BE2C (cell line): Measurements from ENCODE around the gene TMEM156.
"Not testable (repeated sequence)": the region's sequence is repeated elsewhere in the genome, so short reads cannot be mapped to it uniquely, and the experiment has no call there.

Experiments
- DNase-seq: peaks from one replicate; pipeline ENCODE4 v3.0.0-alpha.2; 2020
- H3K27me3 ChIP-seq: fragments of 250-450 bp; sonication (Bioruptor Pico); 2 replicates; pipeline ENCODE4 v1.5.1; 2020; ENCODE audit warnings: mild to moderate bottlenecking
- H3K36me3 ChIP-seq: fragments of 250-450 bp; sonication (Bioruptor Pico); 2 replicates; pipeline ENCODE4 v1.5.1; 2020; ENCODE audit warnings: mild to moderate bottlenecking
- H3K4me1 ChIP-seq: fragments of 250-450 bp; sonication (Bioruptor Pico); 2 replicates; pipeline ENCODE4 v1.5.1; 2020
- H3K4me3 ChIP-seq: 2 replicates; pipeline ENCODE4 v1.5.1; 2011; ENCODE audit warnings: low read depth, low read length
- H3K9me3 ChIP-seq: fragments of 250-450 bp; sonication (Bioruptor Pico); 2 replicates; pipeline ENCODE4 v1.5.1; 2020
- TF ChIP-seq, protein P1 (sequence below): IDR thresholded peaks from 2 replicates; pipeline ENCODE4 v1.5.1; 2012; ENCODE audit warnings: mild to moderate bottlenecking, low read depth, low read length

Gene TMEM156

DNA sequence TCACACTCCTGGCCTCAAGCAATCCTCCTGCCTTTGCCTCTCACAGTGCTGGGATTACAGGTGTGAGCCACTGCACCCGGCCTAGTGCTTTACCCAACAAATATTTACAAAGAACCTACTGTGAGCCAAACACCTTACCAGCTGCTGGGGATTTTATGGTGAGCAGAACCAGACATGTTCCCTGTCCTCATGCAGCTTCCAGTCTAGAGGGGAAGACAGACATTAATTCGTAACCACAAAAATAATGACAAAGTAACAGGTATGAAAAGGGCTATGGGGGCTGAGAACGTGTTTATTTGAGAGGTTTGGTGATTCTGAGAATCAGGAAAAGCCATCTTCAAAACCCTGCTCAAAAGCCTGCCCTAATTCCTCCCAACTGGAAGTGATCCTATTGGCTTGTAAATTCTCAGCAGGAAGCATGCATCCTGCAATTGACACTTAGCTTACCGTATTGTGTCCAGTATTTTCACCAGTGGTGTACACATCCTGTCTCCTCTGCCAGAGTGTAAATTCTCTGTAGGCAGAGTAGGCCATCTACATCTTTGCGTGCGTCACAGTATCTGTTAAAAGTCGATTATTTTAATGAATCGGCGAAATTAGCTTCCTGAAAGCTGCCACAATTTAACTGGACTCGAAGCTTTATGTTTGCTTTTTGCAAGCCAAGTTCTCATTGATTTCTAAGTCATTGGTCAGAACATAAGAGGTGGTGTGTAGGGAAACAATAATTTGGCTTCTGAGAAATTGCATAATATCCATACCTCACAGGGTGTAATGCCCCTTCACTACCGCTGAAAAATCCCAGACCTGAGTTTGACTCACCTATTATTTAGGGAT, 67.0 kb downstream of the TMEM156 start:
- no peaks in the 10 kb centered on the region for H3K4me1 ChIP-seq
- H3K27me3 ChIP-seq: no peaks in the 10 kb centered on the region
- H3K9me3 ChIP-seq: no peaks in the 10 kb centered on the region
- H3K36me3 ChIP-seq: no peaks in the 10 kb centered on the region
- TF ChIP-seq, protein P1, sequence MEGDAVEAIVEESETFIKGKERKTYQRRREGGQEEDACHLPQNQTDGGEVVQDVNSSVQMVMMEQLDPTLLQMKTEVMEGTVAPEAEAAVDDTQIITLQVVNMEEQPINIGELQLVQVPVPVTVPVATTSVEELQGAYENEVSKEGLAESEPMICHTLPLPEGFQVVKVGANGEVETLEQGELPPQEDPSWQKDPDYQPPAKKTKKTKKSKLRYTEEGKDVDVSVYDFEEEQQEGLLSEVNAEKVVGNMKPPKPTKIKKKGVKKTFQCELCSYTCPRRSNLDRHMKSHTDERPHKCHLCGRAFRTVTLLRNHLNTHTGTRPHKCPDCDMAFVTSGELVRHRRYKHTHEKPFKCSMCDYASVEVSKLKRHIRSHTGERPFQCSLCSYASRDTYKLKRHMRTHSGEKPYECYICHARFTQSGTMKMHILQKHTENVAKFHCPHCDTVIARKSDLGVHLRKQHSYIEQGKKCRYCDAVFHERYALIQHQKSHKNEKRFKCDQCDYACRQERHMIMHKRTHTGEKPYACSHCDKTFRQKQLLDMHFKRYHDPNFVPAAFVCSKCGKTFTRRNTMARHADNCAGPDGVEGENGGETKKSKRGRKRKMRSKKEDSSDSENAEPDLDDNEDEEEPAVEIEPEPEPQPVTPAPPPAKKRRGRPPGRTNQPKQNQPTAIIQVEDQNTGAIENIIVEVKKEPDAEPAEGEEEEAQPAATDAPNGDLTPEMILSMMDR: no peak
- no peak overlapping the region for H3K4me3 ChIP-seq
- DNase-seq: no peak

GRCh38 chr4:38959248-38959647, 73.0 kb downstream of the TMEM156 start:
- DNase-seq, H3K4me3 ChIP-seq, H3K4me1 ChIP-seq, H3K9me3 ChIP-seq, H3K27me3 ChIP-seq, H3K36me3 ChIP-seq: not testable (repeated sequence)

- no peak for DNase-seq
- TF ChIP-seq, protein P1: no peak
- no peak overlapping the region for H3K4me3 ChIP-seq
- H3K9me3 ChIP-seq: no peaks in the 10 kb centered on the region
- no peaks in the 10 kb centered on the region for H3K4me1 ChIP-seq
- H3K36me3 ChIP-seq: no peaks in the 10 kb centered on the region
- no peaks in the 10 kb centered on the region for H3K27me3 ChIP-seq
Measured at GRCh38 chr4:38958453-38959190, 73.6 kb downstream of the TMEM156 start.

- H3K36me3 ChIP-seq: no peaks in the 10 kb centered on the region
- H3K4me3 ChIP-seq: no peak overlapping the region
- TF ChIP-seq, protein P1: no peak
- no peaks in the 10 kb centered on the region for H3K9me3 ChIP-seq
- no peaks in the 10 kb centered on the region for H3K27me3 ChIP-seq
- H3K4me1 ChIP-seq: no peaks in the 10 kb centered on the region
- DNase-seq: no peak
Measured at GRCh38 chr4:38957893-38958292, 74.3 kb downstream of the TMEM156 start.

- Histone ChIP-seq H3K27me3 (no peaks in the 10 kb centered on the region), H3K36me3 (no peaks in the 10 kb centered on the region), H3K4me1 (no peaks in the 10 kb centered on the region), H3K9me3 (no peaks in the 10 kb centered on the region), H3K4me3 (no peak overlapping the region)
- TF ChIP-seq, protein P1: no peak
- no peak for DNase-seq
Measured at GRCh38 chr4:38957261-38957815, 74.9 kb downstream of the TMEM156 start.

DNA sequence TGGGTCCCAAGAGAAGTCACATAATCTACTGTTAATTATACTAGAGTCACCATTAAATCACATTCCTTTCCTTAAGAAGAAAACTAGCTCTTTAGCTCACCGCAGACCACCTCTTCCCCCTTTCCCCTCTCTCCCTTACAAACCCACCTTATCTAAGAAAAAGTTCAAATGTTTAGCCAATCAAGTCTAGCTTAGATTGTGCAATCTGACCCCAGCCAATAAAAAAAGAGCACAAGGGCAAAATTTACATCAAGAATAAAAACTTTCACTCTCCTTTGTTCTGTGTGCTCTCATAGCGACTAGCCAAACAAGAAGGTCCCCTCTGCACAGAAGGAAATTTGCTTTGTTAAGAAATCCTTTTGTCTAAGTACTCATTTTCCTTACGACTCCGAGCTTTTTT, 76.3 kb downstream of the TMEM156 start:
- DNase-seq: no peak
- H3K27me3 ChIP-seq: no peaks in the 10 kb centered on the region
- no peaks in the 10 kb centered on the region for H3K4me1 ChIP-seq
- TF ChIP-seq, protein P1: no peak
- no peaks in the 10 kb centered on the region for H3K9me3 ChIP-seq
- H3K4me3 ChIP-seq: no peak overlapping the region
- no peaks in the 10 kb centered on the region for H3K36me3 ChIP-seq
